GM18526 (cell line): ENCODE results near the gene GDPGP1.

Experiments
- POLR2A ChIP-seq: IDR thresholded peaks from 3 replicates; pipeline ENCODE4 v1.6.1; 2011; ENCODE audit not compliant: insufficient read length; ENCODE audit errors: extremely low read depth

The GDPGP1 gene

GRCh38 chr15:90234096-90234988 lies at the start of gene GDPGP1:
TSS of gene GDPGP1 (plus strand) at chr15:90234209. CDS start at chr15:90240909, 6,700 bp downstream.
- TF ChIP-seq POLR2A: peak; percentile 89

DNA sequence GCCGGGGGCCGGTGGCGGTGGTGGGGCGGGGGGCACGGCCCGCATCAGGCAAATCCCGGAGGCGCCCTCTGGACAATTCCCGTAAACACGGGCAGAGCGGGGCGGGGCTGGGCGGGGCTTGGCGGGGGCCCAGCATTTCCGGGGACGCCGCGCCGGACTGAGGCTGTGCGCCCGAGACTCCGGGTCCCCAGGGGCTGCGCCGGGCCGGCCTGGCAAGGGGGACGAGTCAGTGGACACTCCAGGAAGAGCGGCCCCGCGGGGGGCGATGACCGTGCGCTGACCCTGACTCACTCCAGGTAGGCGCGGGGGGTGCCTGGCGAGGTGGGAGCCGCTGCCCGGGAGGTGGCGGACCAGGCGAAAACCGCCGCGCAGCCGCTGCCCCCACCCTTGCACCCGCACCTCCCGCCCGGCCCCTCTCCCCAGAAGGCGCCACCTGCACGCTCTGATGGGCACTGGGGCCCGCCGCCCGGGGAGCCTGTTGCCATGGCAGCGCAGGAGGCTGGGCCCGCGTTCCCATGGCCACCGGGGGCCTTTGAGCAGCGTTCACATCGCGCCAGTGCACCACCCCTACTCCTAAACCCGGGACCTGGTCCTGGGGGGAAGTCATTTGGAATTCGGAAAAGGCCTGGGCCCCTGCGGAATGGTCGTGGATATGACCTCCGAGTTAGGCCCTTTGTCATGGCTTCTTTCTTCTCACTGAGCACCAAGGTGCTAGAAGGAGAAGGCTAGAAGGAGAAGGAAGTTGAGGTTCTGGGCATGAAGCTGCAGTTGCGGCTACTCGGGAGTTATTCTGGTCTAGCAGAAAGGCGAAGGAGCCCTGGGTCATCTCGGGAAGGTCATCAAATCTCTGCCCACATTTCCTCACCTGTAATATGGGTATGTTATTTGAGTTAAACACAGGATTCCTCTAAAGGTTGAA lies 49.0 kb upstream of the GDPGP1 start:
- peak; percentile 41 for TF ChIP-seq POLR2A

- no peak for TF ChIP-seq POLR2A
Observed at GRCh38 chr15:90187257-90187868, 46.6 kb upstream of the GDPGP1 start.

- TF ChIP-seq POLR2A: no peak
Observed at GRCh38 chr15:90188914-90189748, 44.9 kb upstream of the GDPGP1 start.

DNA sequence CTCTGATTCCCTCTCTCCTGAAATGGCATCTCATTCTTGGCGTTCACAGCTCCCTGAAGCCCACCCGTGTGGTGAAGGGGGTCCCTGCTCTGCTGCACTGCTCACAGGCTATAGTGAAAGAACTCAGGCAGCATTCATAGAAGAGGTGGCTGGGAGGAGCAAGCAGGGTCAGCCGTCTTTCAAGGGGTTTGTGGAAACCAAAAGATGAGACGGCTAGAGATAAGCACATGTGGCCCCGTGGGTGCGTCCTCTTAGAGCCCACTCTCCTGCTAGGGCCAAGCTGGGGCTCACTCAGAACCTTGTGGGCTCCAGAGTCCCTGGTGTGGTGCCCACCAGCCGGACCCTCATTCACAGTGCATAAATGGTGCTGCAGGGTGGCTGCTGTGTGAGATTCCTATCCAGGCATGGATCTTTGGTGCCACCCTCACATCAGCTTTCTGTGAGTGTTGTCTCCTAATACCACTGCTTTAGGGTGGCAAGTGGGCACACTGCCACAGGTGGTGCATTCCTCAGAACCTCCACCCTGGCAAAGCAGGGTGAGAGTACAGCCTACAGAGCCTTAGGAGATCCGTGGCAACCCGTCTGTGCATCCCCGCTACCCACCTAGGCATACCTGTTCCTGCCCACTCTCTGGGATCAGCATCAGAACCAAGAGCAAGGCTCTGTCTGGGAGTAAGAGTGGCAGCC lies 44.1 kb upstream of the GDPGP1 start:
- TF ChIP-seq POLR2A: no peak

GRCh38 chr15:90190606-90191343 lies 43.2 kb upstream of the GDPGP1 start:
- peak; percentile 38 for TF ChIP-seq POLR2A

GRCh38 chr15:90191344-90191687 lies 42.7 kb upstream of the GDPGP1 start:
- TF ChIP-seq POLR2A: no peak

- TF ChIP-seq POLR2A: peak; percentile 53
Observed at GRCh38 chr15:90191794-90192509, 42.1 kb upstream of the GDPGP1 start.

- no peak for TF ChIP-seq POLR2A
Observed at GRCh38 chr15:90192961-90193786, 40.8 kb upstream of the GDPGP1 start.

- TF ChIP-seq POLR2A: no peak
Observed at GRCh38 chr15:90194655-90195054, 39.4 kb upstream of the GDPGP1 start.

GRCh38 chr15:90200534-90201129 lies 33.4 kb upstream of the GDPGP1 start:
- no peak for TF ChIP-seq POLR2A
